ENCODE results near the gene IQGAP3. TPM values are rescaled to one million over a fixed set of nuclear protein-coding genes. Genes with fewer than 3 reads are reported as not detected.
A peak's percentile ranks its signal among the peaks of the same experiment; 100 is the strongest.

IQGAP3 gene
- total RNA-seq, 2 donors from 2014 or later = 1.0 TPM; not detected in 1

DNA sequence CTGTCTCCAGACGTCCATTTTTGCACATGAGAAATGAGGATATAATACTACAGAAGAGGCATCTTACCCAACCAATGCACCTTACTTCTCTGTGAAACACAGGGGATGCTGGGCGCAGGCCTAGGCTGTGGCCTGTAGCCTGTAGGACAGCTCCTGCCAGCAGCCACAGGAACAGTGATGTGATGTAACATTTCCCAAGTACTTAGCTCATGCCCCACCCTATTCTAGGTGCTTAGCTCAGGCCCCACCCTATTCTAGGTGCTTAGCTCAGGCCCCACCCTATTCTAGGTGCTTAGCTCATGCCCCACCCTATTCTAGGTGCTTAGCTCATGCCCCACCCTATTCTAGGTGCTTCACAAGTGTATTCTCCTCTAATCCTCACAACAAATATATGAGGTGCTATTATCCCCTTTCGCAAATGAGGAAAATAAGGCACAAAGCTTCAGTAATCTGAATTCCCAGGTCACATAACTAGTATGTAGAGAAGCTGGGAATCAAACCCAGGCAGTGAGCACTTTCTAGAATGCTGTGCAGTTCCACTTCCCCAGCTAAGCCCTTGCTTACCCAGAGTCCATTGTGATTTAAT is 14.6 kb upstream of the IQGAP3 start:
- Histone ChIP-seq H3K4me1 (peaks cover 0 to 12% of the 10 kb centered on the region in 2 donors), H3K27me3 (no peaks in the 10 kb centered on the region), H3K36me3 (no peaks in the 10 kb centered on the region), H3K27ac (no peak overlapping the region), H3K4me3 (no peak overlapping the region), H3K9me3 (no peaks in the 10 kb centered on the region)
- no peak for DNase-seq (ENCODE audit: low spot score)
- TF ChIP-seq, protein P1, sequence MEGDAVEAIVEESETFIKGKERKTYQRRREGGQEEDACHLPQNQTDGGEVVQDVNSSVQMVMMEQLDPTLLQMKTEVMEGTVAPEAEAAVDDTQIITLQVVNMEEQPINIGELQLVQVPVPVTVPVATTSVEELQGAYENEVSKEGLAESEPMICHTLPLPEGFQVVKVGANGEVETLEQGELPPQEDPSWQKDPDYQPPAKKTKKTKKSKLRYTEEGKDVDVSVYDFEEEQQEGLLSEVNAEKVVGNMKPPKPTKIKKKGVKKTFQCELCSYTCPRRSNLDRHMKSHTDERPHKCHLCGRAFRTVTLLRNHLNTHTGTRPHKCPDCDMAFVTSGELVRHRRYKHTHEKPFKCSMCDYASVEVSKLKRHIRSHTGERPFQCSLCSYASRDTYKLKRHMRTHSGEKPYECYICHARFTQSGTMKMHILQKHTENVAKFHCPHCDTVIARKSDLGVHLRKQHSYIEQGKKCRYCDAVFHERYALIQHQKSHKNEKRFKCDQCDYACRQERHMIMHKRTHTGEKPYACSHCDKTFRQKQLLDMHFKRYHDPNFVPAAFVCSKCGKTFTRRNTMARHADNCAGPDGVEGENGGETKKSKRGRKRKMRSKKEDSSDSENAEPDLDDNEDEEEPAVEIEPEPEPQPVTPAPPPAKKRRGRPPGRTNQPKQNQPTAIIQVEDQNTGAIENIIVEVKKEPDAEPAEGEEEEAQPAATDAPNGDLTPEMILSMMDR (IDR thresholded peaks at IDR 0.05) = no peak

DNA sequence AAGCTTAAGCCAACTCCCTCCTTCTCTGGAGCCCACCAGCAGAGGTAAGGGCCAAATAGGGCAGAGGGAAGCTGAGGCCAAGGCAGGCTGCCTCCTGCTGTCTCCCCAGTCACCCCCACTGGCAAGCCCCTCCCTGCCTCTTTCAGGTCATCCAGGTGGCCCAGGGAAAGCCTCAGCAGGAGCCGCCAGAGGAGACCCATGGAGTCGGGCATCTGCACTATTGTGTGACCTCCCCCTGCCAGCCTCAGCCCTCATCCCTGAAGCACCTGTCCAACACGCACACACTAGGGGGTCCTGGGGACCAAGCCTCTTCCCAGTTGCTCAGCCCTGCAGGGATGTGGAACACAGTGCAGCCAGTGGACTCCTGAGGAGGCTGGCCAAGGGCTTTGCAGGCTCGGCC is 14.0 kb upstream of the IQGAP3 start:
- TF ChIP-seq, protein P1 (IDR thresholded peaks at IDR 0.05) = no peak
- Histone ChIP-seq H3K36me3 (no peaks in the 10 kb centered on the region), H3K4me1 (peaks cover 0 to 11% of the 10 kb centered on the region in 2 donors), H3K9me3 (no peaks in the 10 kb centered on the region), H3K27me3 (no peaks in the 10 kb centered on the region), H3K27ac (no peak overlapping the region), H3K4me3 (no peak overlapping the region)
- DNase-seq (ENCODE audit: low spot score) = no peak

DNA sequence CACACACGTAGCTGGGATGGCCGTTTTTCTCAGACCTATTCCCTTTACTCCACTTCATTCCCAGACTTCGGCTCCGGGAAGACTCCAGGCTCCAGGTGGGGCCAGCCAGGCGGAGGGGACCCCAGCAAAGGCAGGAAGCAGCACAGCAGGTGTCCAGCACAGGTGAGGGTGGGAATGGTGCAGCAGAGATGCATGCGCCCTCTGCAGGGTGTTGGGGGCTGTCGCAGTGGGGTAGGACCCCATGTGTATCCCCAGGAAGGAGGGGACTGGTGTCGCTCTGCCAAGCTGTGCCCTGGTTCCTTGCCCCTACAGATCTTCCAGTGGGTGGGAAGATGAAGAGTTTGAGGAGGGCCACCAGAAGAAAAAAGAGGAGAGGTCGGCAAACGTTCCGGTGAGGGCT is 12.4 kb upstream of the IQGAP3 start:
- Histone ChIP-seq H3K9me3 (no peaks in the 10 kb centered on the region), H3K4me1 (peaks cover 0 to 6% of the 10 kb centered on the region in 2 donors), H3K4me3 (no peak overlapping the region), H3K36me3 (no peaks in the 10 kb centered on the region), H3K27ac (no peak overlapping the region), H3K27me3 (no peaks in the 10 kb centered on the region)
- no peak for DNase-seq (ENCODE audit: low spot score)
- TF ChIP-seq, protein P1 (IDR thresholded peaks at IDR 0.05) = no peak

DNA sequence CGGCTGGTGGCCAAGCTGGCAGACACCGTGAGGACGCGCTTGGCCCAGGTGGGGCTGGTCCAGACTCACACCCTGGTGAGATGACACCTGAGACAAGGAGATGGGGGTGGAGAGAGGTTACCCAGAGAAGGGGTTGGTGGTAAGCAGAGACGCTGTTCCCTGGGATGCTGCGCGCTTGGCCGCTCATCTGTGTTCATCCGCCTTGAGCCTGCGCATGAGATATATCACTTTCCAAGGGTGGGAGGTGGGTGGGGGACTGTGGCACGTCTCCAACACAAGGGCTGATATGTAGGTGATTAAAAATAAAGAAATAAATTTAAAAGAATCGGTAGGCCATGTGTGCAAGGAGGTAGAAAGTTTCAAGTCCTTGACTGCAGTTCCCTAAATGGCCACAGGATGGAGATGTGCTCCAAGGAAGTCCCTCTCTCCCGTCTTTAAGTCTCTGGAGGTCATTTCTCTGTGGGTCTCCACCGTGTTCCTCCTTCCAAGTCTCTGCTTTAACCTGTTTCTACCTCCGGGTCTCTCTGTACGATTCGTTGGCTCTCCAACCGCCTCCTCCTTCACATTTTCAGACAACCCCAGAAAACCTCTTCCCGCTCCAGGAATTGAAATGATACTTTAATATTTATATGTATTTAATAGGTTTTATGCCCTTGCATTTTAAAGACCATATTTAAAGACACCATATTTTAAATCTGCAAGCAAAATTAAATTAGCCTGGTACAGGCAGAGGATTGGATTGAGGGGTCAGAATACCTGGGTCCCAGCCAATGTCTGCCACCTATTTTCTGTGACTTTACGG is 11.7 kb upstream of the IQGAP3 start:
- Histone ChIP-seq H3K36me3 (no peaks in the 10 kb centered on the region), H3K27me3 (no peaks in the 10 kb centered on the region), H3K4me3 (no peak overlapping the region), H3K4me1 (peaks cover 0 to 6% of the 10 kb centered on the region in 2 donors), H3K9me3 (no peaks in the 10 kb centered on the region), H3K27ac (no peak overlapping the region)
- DNase-seq (ENCODE audit: low spot score) = peak; percentile 81
- TF ChIP-seq, protein P1 (IDR thresholded peaks at IDR 0.05) = peak; percentile 90 to 91

DNA sequence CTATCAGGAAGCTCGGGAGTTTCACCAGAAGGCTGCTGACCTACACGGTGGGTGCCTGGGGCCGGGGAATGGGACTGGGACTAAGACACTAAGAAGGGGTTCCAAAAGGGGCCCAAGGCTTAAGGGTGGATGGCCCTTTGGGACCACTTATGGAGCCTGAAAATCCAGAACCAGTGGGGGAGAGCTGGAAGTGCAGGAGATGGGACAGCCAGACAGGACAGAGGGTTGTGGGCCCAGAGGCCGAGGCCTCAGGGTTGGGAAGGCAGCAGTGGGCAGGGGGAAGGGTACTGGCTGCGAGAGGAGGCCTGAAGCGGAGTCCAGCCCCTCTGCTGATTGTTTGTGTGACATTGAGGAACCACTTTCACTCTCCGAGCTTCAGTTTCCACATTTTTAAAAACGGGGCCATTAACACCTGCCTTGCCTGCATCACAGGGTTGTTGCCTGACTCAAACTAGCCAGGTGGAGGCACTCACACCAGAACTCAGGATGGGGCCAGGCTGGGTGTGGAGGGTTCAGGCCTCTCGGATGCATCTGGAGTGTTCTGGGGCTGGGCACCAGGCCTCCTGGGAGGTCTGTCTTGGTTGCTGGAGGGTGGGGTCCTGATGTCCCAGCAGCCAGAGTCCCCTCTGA is 10.1 kb upstream of the IQGAP3 start:
- TF ChIP-seq, protein P1 (IDR thresholded peaks at IDR 0.05) = no peak
- Histone ChIP-seq H3K9me3 (no peaks in the 10 kb centered on the region), H3K36me3 (no peaks in the 10 kb centered on the region), H3K27me3 (no peaks in the 10 kb centered on the region), H3K27ac (no peak overlapping the region), H3K4me1 (peaks cover 0 to 6% of the 10 kb centered on the region in 2 donors), H3K4me3 (no peak overlapping the region)
- no peak for DNase-seq (ENCODE audit: low spot score)
